Measurements from ENCODE around the gene CACNA1G.

GRCh38 chr17:50636804-50637195 lies 76.3 kb downstream of the CACNA1G start:
- TF ChIP-seq EZH2 (IDR thresholded peaks at IDR 0.05; ENCODE audit: insufficient read depth, poor library complexity, severe bottlenecking) (no peak), EZH2phosphoT487 (IDR thresholded peaks at IDR 0.05; ENCODE audit: insufficient read depth, low read depth) (no peak)
